ENCODE data around the gene SEMA4A.

Gene SEMA4A

GRCh38 chr1:156153362-156153761, at the start of gene SEMA4A:
SEMA4A (plus strand) TSS chr1:156153585; CDS start chr1:156154579, 994 bp downstream.
- TF ChIP-seq POLR2A (IDR thresholded peaks at IDR 0.05; ENCODE audit: low read length), result no peak
- TF ChIP-seq GATA1 (IDR thresholded peaks at IDR 0.05; ENCODE audit: low read depth, low read length), result no peak
- DNase-seq, result no peak

DNA sequence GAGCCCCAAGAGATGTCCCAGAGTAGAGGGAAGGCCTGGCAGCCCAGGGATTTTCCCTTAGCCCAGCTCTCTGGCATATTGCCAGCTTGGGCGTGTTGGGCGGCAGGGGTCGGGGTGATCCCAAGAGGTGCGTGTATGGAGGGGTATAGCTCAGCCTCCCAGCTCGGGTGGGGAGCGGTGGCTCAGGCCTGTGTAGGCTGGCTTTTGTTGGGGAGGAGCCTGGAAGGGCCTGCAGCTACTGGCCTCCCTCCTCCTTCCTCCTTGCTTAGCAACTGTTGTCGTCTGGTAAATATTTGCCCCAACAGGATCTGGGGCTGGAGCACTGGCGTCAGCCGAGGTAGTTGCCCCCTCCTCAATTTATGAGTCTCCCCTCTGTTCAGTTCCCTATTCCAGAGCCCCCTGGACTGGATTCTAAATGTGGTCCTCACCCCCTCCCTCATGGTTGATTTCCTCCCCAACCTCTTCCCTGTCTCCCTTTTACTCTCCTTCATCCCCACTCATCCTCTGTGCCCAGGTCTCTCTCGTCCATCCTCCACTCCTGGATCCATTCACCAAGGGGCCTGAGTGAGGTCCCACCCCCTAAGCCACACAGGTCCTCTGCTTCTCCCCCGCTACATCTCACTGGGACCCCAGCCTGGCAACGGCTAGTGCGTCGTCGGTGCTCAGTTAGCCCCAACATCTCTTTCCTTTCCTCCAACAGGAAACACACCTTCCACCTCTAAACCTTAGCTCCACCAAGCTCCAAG, 49.1 kb upstream of the SEMA4A start:
- no peak for TF ChIP-seq GATA1 (IDR thresholded peaks at IDR 0.05; ENCODE audit: low read depth, low read length)
- TF ChIP-seq POLR2A (IDR thresholded peaks at IDR 0.05; ENCODE audit: low read length), result peak; percentile 66

GRCh38 chr1:156104861-156105832, 48.2 kb upstream of the SEMA4A start:
- peak; percentile 36 for DNase-seq
- TF ChIP-seq GATA1 (IDR thresholded peaks at IDR 0.05; ENCODE audit: low read depth, low read length), result no peak
- TF ChIP-seq POLR2A (IDR thresholded peaks at IDR 0.05; ENCODE audit: low read length), result no peak

More for the DNA sequence above, 49.1 kb upstream of the SEMA4A start:
- DNase-seq, result peak; percentile 67 to 71

- TF ChIP-seq POLR2A (IDR thresholded peaks at IDR 0.05; ENCODE audit: low read length), result no peak
- TF ChIP-seq GATA1 (IDR thresholded peaks at IDR 0.05; ENCODE audit: low read depth, low read length), result no peak
- DNase-seq, result peak; percentile 70 to 76
These were observed 46.5 kb upstream of the SEMA4A start for GRCh38 chr1:156106624-156107488.

DNA sequence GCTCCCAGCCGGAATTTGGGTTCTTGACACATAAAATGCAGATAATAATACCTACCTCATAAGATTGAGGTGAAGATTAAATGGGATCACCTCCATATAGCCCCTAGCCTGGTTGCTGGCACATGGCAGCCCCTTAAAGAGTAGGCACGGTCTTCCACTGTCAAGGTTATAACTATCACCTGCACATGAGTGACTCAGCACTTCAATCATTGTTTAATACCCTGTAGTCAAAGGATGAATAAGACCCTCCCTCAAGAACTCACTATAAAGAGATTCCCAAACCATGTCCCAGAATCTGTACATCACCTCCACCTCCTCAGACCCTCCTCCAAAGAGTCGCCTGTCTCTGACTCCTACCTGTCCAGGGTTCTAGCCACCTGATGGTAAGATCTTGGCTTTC, 45.3 kb upstream of the SEMA4A start:
- TF ChIP-seq POLR2A (IDR thresholded peaks at IDR 0.05; ENCODE audit: low read length), result no peak
- no peak for TF ChIP-seq GATA1 (IDR thresholded peaks at IDR 0.05; ENCODE audit: low read depth, low read length)

GRCh38 chr1:156108664-156109241, 44.6 kb upstream of the SEMA4A start:
- no peak for DNase-seq
- TF ChIP-seq POLR2A (IDR thresholded peaks at IDR 0.05; ENCODE audit: low read length) (no peak), GATA1 (IDR thresholded peaks at IDR 0.05; ENCODE audit: low read depth, low read length) (no peak)

More for the DNA sequence above, 45.3 kb upstream of the SEMA4A start:
- no peak for DNase-seq

DNA sequence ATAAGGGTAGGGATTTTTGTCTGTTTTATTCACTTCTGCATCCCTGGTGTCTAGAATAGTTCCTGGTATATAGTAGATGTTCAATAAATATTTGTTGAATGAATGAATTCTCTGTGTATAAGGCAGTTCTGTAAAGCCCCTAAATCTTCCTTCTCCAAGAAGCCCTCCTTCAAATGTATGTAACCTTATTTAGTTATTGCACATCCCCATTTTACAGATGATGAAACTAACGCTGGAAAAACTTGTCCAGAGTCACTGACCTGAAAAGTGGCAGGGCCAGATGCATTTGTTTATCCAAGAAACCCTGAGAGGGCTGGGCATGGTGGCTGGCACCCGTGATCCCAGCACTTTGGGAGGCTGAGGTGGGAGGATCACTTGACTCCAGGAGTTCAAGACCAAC, 43.1 kb upstream of the SEMA4A start:
- DNase-seq, result no peak
- TF ChIP-seq GATA1 (IDR thresholded peaks at IDR 0.05; ENCODE audit: low read depth, low read length) (no peak), POLR2A (IDR thresholded peaks at IDR 0.05; ENCODE audit: low read length) (no peak)

DNA sequence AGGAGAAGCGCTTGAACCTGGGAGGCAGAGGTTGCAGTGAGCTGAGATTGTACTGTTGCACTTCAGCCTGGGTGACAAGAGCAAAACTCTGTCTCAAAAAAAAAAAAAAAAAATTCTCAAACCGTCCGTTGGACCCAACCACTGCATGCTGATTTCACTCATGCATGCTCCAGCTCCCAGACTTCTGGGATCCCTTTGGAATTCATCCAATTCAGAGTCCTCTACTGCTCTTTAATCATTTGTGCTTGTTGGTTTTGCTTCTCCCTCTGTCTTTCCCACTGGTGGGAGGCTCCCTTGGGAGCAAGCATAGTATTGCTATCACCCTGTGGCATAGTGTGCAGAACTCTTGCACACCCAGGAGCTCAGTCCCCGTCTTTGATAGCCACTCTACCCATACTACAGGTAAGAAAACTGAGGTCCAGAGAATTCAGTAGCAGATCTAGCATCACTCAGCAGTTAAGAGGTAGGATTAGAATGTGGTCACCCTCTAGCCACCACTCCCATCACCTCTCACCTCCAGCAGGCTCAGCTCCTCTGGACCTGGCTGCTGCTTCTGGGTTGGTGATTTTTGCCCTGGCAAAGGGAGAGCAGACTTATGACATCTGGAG, 41.9 kb upstream of the SEMA4A start:
- TF ChIP-seq POLR2A (IDR thresholded peaks at IDR 0.05; ENCODE audit: low read length) (no peak), GATA1 (IDR thresholded peaks at IDR 0.05; ENCODE audit: low read depth, low read length) (no peak)
- no peak for DNase-seq

- TF ChIP-seq GATA1 (IDR thresholded peaks at IDR 0.05; ENCODE audit: low read depth, low read length) (no peak), POLR2A (IDR thresholded peaks at IDR 0.05; ENCODE audit: low read length) (no peak)
- DNase-seq, result no peak
These were observed 40.9 kb upstream of the SEMA4A start for GRCh38 chr1:156112276-156113137.

DNA sequence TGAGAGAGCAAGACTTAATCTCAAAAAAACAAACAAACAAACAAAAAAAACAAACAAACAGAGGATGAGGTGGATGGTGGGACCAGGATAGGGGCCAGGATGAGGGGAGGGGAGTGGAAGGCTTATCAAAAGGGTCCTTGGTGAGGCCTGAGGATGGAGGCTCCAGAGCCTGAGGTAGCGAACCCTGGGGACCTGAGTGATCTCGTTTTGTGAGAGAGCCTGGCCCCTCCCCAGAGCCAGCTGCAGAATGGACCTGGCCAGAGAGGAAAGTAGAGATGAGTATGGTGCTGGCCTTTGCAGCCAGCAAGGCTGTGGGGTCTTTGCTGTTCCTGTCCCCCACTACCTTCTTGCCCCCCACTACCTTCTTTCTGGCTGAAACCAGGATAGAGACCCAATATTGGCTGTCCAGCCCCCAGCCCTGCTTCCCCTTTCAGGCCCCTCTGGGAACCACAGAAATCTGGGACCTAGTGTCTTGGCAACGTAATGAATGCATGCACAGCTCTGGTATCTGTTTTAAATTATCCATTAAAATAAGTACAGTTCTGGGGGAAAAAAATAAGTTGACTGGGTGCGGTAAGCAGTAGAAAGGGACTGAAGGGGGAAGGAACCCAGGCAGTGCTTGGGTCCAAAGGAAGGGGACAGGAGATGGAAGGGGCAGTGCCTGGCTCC, 40.0 kb upstream of the SEMA4A start:
- TF ChIP-seq POLR2A (IDR thresholded peaks at IDR 0.05; ENCODE audit: low read length), result no peak
- TF ChIP-seq GATA1 (IDR thresholded peaks at IDR 0.05; ENCODE audit: low read depth, low read length), result no peak
- DNase-seq, result peak in 1 of 2 experiments; percentile 38

Data from erythroblast (primary cell).